ENCODE measurements around the gene APOA1.

DNA sequence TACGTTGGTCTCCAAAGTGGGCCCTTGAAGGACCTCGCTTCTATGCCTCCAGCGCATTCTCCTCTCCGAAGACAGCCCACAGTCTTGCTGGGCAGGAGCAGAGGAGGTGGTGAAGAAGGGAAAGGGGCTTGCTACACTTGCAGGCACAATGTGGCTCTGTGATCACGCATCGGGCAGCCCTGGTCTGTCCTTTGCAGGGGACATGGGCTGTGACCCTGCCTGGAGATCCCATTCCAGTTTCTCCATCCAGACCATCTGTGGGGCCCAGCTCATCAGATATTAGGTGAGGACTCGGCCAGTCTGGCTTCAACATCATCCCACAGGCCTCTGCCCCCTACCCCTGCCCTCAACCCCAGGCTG lies 810 bp downstream of the APOA1 start:
- TF ChIP-seq POLR2A (IDR thresholded peaks at IDR 0.05; ENCODE audit: low read length), result no peak
- no peak for TF ChIP-seq GATA1 (IDR thresholded peaks at IDR 0.05; ENCODE audit: low read depth, low read length)
